Stimulated activated CD8-positive, alpha-beta memory T cell treated with anti-CD3 and anti-CD28 coated beads, Interleukin-2, amount 100 ng/mL, for 1 hour (primary cell): ENCODE results near the gene ATP4B.

Experiments
- DNase-seq, 2 donors: peaks; one replicate each; pipeline ENCODE4 v3.0.0-alpha.2; 2020; ENCODE audit warnings: low read depth in 2 of 2

Gene ATP4B

GRCh38 chr13:113607889-113608635 lies 49.9 kb downstream of the ATP4B start:
- no peak for DNase-seq

GRCh38 chr13:113607056-113607888 lies 50.7 kb downstream of the ATP4B start:
- no peak for DNase-seq

- DNase-seq: no peak
Observed at GRCh38 chr13:113605866-113606438, 52.0 kb downstream of the ATP4B start.

GRCh38 chr13:113605461-113605860 lies 52.5 kb downstream of the ATP4B start:
- no peak for DNase-seq

GRCh38 chr13:113604186-113604585 lies 53.8 kb downstream of the ATP4B start:
- no peak for DNase-seq

GRCh38 chr13:113603116-113603710 lies 54.8 kb downstream of the ATP4B start:
- DNase-seq: no peak

GRCh38 chr13:113602291-113602988 lies 55.6 kb downstream of the ATP4B start:
- no peak for DNase-seq

GRCh38 chr13:113601166-113602070 lies 56.6 kb downstream of the ATP4B start:
- no peak for DNase-seq

- no peak for DNase-seq
Observed at GRCh38 chr13:113599391-113599790, 58.6 kb downstream of the ATP4B start.
